NCI-H345 (cell line): Measurements from ENCODE around the gene PCDHB1.

Source experiments
- DNase-seq: peaks from one replicate; lab custom pipeline; 2025; lab: John Stamatoyannopoulos, UW

Gene PCDHB1

GRCh38 chr5:141050622-141051520 is at the start of gene PCDHB1:
PCDHB1 (plus strand) TSS chr5:141051374; CDS start chr5:141051471, 97 bp downstream.
- peak; percentile 13 for DNase-seq

DNA sequence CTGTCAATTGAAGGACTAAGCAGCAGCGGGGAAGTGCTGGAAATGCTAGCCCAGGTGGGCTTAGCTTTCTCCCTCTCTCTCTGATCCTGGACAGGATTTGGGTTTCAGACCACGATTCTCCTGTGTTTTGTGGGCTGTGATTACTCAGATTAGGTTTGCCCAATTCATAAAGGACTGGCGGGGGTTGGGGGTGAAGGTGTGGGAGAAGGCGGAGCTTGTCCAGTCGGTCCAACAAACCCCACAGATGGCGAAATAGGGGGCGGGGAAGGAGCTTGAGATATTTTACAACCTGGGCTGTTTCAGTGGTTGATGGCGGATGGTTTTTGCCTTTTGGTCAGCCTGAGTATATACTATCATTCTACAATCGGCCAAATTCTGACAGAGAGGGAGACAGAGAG is 49.7 kb upstream of the PCDHB1 start:
- peak; percentile 29 for DNase-seq

DNA sequence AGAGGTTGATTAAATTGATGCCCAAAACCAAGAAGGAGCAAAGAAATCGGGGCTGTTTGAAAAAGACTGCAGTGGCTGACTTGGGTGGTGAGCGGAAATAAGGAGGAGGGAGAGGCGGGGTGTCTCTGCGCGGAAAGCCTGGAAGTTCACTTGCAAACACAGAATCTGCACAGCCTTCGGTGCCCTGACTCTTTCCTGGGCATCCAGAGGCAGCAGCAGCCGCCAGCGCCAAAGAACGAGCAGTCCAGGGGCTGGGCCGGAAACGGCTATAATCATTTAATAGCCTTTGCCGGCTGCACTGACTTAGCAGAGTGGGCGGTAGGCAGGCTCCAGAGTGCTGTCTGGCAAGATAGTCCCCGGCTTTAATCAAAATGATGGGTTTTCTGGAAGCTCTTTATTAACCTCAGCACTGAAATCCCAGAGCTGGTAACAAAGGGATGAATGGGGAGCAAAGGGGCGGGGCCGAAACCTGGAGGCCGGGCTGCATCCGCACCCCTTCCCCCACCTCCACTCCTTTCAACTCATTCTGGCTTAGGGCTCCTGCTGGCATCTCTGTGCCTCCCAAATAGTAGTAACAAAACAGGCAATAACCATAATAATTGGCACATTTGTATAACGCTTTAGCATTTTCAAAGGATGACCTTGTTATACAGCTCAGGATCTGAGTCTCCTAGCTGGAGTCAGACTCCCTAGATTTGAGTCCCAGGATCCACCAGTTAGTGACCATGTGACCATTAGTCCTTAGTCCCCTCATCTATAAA is 49.1 kb upstream of the PCDHB1 start:
- DNase-seq = peak; percentile 43

GRCh38 chr5:141002605-141002965 is 48.6 kb upstream of the PCDHB1 start:
- no peak for DNase-seq

DNA sequence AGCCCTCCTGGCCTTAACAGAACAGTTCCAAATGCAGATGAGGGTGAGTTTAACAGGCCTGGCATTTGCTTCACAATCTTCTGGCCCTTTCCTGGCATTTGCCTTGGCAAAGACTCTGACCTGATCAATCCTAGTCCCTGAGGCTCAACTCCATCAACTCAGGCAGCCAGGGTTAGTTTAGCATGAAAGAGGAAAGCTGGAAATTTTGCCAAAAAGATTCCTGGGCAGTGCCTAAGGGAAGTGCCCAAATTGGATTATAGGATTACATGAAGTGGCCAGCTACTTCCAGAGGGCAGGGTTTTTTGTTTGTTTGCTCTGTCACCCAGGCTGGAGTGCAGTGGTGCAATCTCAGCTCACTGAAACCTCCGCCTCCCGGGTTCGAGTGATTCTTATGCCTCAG is 48.1 kb upstream of the PCDHB1 start:
- no peak for DNase-seq

DNA sequence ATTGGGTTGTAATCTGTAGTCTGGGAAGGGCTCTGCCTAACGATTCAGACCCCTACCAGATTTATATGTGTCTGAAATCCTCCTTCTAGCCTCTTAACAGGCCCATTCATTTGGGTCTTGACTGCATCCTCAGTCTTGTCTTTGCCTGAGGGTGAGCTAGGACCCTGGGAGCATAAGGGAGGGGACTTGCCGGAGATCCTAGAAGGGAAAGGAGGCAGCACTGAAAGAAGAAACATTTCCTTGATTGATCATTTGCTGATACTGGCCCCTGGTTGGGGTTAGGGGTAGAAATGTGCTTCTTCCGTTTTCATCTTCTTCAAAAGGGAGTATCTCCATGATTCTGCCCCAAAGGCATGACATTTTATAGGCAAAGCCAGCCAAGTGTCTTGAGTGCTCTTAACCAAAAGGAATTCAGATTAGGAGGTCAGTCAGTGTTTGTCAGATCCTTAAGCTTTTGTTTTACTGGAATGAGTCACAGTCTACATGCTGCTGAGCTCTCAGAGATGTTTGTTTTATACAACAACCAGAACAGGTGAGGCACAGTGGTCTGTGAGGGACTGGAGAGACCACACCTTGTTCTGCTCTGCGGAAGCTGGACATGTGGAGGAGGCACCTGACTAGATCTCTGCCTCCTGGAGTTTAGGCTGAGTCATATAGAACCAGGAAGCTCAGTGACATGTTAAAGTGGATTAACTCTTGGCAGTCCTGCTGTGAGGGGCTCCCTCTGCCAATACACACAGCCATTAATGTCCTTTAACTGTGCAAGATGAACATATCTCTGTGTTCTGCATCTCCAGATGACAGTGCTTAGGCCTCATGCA is 47.2 kb upstream of the PCDHB1 start:
- peak; percentile 93 for DNase-seq

DNA sequence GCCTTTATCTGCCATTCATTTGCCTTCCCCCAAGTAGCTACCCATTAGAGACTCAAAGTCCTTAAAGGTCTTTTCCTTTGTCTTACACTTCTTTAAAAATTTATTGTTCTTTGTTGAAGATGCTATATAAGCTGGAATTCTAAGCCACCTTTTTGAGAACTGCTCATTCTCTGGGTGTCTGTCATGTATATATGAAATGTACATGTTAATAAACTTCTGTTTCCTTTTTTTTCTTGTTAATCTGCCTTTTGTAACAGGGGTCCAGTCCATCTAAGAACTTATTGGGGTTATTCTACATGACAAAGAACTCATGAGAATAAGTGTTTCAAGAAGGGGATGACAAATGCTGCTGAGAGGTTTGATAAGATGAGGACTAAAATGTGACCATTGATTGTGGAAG is 43.4 kb upstream of the PCDHB1 start:
- no peak for DNase-seq

DNA sequence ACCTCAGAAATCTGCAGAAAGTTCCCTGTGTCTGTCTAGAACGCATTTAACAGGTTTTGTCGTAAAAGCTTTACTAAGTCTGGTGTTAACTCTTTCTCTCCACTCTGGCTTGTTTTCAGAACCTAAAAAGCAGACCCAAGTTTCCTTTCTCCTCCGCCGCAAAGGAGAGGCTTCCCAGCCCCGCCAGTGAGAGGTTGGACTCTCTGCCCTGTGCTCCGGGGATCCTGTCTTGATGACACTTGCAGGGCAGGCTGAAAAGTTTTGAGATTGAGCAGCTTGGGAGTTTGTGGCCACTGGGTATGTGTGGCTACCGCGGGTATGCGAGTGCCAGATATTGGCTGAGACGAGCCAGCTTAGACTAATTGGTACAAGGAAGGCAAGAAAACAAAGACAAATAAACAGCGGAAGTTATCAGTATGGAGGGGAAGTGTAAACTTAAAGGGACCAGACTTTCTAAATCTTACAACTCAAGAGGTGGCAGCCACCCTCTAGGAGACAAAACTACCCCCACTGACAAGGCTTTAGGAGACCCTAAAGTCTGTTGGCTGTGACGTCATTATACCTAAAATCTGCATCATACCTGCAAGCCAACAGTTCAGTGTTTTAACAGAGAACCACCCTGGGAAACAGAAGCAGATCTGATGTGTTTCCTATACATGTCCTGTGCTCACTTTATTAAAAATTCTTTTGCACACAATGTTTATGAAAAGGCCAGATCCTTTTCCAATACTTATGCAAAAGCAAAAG is 41.0 kb upstream of the PCDHB1 start:
- DNase-seq = no peak

GRCh38 chr5:141017943-141018342 is 33.2 kb upstream of the PCDHB1 start:
- no peak for DNase-seq

GRCh38 chr5:141022384-141022783 is 28.8 kb upstream of the PCDHB1 start:
- no peak for DNase-seq

DNA sequence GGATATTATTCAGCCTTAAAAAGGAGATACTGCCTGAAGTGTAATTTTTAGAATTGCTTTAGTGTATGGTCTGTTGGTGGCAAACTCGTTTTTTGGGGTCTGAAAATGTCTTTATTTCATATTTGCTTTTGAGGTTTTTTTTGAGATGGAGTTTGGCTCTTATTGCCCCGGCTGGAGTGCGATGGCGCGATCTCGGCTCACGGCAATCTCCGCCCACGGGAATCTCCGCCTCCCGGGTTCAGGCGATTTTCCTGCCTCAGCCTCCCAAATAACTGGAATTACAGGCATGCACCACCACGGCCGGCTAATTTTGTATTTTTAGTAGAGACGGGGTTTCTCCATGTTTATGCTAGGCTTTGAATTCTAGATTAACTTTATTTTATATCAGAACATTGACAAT is 20.2 kb upstream of the PCDHB1 start:
- no peak for DNase-seq

GRCh38 chr5:141032626-141033025 is 18.5 kb upstream of the PCDHB1 start:
- no peak for DNase-seq

GRCh38 chr5:141039061-141039460 is 12.1 kb upstream of the PCDHB1 start:
- no peak for DNase-seq

- peak; percentile 86 for DNase-seq
Measured at GRCh38 chr5:141039517-141039916, 11.7 kb upstream of the PCDHB1 start.

GRCh38 chr5:141040093-141040770 is 10.9 kb upstream of the PCDHB1 start:
- peak; percentile 90 for DNase-seq

GRCh38 chr5:141040771-141041426 is 10.3 kb upstream of the PCDHB1 start:
- peak; percentile 100 for DNase-seq

DNA sequence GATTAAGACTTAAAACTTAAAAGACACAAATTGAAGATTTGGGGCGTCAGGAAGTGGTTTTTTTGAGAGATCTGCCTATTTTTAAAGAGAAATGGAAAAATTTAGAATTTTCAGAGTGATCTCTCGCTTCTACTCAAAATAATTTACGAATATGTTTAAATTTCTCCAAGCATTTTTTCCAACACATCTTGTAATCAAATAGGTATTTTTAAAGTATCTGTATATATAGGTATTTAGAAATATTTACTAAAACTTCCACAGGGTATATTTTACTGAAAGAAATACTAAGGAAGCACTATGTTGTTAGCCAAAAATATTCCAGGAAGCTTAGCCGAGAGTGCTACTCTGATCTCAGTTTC is 9.8 kb upstream of the PCDHB1 start:
- DNase-seq = no peak

DNA sequence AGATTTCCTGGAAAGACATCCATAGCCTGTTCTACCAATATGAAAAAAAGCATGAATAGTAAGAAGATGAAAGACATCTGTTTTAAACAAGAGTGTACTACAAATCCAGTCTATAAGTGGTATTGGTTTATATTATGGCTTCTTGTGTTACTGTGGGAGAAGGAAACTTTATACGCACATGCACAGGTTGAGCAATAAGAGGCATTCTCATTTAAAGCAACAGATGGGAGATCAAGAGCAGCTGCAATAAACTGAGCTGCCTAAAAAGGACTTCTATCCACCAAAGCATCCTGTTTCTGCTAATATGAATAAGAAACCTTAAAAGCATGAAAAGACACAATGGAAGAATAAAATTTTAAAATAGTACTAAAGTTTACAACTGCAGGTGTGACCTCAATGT is 8.6 kb upstream of the PCDHB1 start:
- DNase-seq = no peak

- peak; percentile 39 for DNase-seq
Measured at GRCh38 chr5:141051521-141051866, 320 bp downstream of the PCDHB1 start.

DNA sequence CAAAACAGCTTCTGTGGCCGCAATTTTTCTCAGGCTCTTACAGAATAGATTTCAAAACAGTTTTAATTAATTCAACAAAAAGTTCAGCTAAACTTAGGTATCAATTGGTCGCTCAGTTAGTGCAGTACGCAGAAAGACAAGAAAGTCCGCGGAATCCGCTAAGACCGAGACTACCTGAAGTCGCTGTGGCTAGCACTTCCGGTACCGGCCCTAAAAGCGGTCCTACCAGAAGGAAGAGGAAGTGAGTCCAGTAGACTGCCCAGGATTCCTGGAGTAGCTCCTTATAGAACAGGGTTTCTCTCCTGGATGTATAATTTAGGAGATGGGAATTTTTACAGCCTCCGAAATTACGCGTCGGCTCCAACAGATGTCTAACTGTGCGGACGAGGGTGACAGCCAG is 26.7 kb downstream of the PCDHB1 start:
- DNase-seq = no peak

- no peak for DNase-seq
Measured at GRCh38 chr5:141082228-141082627, 31.1 kb downstream of the PCDHB1 start.
